RWPE2 (cell line): ENCODE data around the gene TAOK1.

ENCODE experiments used
- ATAC-seq: fragments of 200-7000 bp; cut with Tn5 transposase; 3 replicates; pipeline ENCODE4 v1.9.1; 2021; ENCODE audit warnings: low read depth
- DNase-seq: peaks from one replicate; pipeline ENCODE4 v3.0.0-alpha.2; 2020; ENCODE audit warnings: low spot score
- H3K27ac ChIP-seq: fragments of 450-650 bp; 2 replicates; pipeline ENCODE4 v1.5.1; 2017; ENCODE audit warnings: mild to moderate bottlenecking; ENCODE audit not compliant: poor library complexity, severe bottlenecking
- H3K27me3 ChIP-seq: fragments of 250-450 bp; sonication (Bioruptor Pico); 2 replicates; pipeline ENCODE4 v1.5.1; 2021; ENCODE audit warnings: mild to moderate bottlenecking, moderate library complexity; ENCODE audit not compliant: insufficient read depth, poor library complexity, severe bottlenecking
- H3K36me3 ChIP-seq: fragments of 250-450 bp; sonication (Bioruptor Pico); 2 replicates; pipeline ENCODE4 v1.5.1; 2020; ENCODE audit warnings: low read depth, mild to moderate bottlenecking, moderate library complexity
- H3K4me1 ChIP-seq: fragments of 250-450 bp; sonication (Bioruptor Pico); 2 replicates; pipeline ENCODE4 v1.5.1; 2021; ENCODE audit warnings: mild to moderate bottlenecking, moderate library complexity; ENCODE audit not compliant: insufficient read depth, poor library complexity, severe bottlenecking
- H3K4me3 ChIP-seq: fragments of 250-450 bp; sonication (Bioruptor Pico); 2 replicates; pipeline ENCODE4 v1.5.1; 2021; ENCODE audit warnings: mild to moderate bottlenecking, moderate library complexity; ENCODE audit not compliant: severe bottlenecking
- H3K9me3 ChIP-seq: fragments of 250-450 bp; sonication (Bioruptor Pico); 2 replicates; pipeline ENCODE4 v1.5.1; 2021; ENCODE audit warnings: mild to moderate bottlenecking, moderate library complexity; ENCODE audit not compliant: severe bottlenecking
- TF ChIP-seq, protein P1 (sequence below): fragments of 450-650 bp; IDR thresholded peaks from one replicate; pipeline ENCODE4 v1.5.1; 2017; ENCODE audit warnings: mild to moderate bottlenecking, moderate library complexity; ENCODE audit not compliant: poor library complexity, severe bottlenecking

Gene TAOK1

DNA sequence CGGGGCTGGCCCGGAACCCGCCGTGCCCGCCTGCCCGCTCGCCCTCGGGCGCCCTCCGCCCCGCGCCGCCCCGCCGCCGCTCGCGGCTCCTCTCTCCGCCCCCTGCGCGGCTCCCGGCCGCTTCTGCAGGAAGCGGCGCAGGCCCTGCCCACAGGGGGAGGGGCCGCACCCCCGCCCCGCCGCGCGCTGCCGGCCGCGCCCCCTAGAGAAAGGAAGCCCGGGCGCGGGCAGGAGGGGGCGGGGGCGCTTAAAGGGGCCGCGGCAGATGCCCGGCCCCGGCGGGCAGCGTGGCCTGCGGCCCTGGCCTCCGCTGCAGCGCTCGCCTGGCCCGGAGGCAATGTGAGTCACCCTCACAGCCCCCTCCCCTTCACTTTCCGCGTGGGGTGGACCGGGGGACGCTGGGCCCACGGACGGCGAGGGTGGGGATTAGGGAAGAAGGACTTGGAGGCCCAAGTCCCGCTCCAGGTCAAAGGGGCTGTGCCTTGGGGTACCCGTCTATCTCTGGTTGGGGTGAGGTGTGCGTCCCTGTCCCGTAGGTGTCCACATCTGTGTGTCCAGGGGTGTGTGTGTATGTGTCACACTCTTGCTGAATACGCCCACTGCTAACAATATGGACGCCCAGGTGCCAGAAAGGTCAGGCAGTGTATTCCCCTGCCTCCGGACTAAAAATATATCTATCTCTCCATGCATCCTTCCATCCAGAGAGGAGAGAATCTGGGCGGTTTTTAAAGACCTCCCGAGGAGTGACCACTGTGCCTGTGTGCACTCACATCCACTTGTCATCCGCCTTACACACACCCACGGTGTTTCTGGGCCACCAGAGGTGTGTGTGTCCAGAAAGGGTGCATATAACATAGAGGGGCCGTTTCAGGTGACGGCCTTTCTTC lies 199.6 kb downstream of the TAOK1 start, which contains the start of gene GIT1:
Gene GIT1, minus strand, starts transcription at position 125 of the 887 bp plus-strand sequence. CDS start 270 bp downstream, outside the sequence.
- peaks cover 45% of the 10 kb centered on the region for H3K4me1 ChIP-seq
- H3K27ac ChIP-seq: peak within 1 kb of the TSS; percentile 80
- H3K27me3 ChIP-seq: no peaks in the 10 kb centered on the region
- no peaks in the 10 kb centered on the region for H3K9me3 ChIP-seq
- DNase-seq (no peak), ATAC-seq (peak; percentile 38)
- peak within 1 kb of the TSS; percentile 79 for H3K4me3 ChIP-seq
- H3K36me3 ChIP-seq: no peaks in the 10 kb centered on the region
- TF ChIP-seq, protein P1, sequence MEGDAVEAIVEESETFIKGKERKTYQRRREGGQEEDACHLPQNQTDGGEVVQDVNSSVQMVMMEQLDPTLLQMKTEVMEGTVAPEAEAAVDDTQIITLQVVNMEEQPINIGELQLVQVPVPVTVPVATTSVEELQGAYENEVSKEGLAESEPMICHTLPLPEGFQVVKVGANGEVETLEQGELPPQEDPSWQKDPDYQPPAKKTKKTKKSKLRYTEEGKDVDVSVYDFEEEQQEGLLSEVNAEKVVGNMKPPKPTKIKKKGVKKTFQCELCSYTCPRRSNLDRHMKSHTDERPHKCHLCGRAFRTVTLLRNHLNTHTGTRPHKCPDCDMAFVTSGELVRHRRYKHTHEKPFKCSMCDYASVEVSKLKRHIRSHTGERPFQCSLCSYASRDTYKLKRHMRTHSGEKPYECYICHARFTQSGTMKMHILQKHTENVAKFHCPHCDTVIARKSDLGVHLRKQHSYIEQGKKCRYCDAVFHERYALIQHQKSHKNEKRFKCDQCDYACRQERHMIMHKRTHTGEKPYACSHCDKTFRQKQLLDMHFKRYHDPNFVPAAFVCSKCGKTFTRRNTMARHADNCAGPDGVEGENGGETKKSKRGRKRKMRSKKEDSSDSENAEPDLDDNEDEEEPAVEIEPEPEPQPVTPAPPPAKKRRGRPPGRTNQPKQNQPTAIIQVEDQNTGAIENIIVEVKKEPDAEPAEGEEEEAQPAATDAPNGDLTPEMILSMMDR: no peak

DNA sequence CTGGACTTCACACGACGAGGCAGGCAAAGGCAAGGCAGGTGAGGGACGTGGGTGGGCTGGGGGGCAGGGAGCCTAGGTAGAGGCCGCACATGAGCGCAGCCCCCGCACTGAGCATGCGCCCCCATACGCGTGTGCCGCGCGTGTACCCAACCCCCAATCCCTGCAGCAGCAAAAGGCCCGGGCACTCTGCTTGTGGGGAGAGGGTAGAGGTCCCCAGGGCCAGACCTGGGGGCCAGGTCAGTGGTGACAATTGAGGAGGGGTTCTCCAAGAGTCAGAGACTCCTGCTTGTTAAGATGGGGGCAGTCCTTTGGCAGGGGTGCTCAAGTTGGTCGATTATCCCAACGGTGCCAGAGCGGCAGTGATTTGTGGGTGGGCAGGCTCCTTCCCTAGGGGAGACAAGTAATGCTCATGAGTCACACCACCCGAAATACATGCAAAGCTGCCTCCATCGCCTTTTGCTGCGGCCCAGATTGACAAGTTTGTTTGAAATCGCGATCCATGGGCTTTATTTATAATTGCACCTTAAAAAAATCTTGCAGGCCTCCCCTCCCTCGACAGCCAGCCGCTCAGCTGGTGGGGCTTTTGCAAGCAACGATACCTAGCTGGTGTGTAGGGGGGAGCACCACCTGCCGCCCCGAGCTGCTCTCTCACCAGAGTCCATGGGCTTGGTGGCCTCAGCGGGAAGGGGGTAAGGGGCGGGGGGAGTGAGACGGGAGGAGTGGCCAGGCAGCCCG lies 200.4 kb downstream of the TAOK1 start:
- peak overlapping the region; percentile 79 for H3K4me3 ChIP-seq
- H3K27ac ChIP-seq: peak overlapping the region; percentile 80
- H3K4me1 ChIP-seq: peaks cover 38% of the 10 kb centered on the region
- no peaks in the 10 kb centered on the region for H3K9me3 ChIP-seq
- TF ChIP-seq, protein P1: no peak
- ATAC-seq (peak; percentile 0), DNase-seq (no peak)
- no peaks in the 10 kb centered on the region for H3K27me3 ChIP-seq
- no peaks in the 10 kb centered on the region for H3K36me3 ChIP-seq

DNA sequence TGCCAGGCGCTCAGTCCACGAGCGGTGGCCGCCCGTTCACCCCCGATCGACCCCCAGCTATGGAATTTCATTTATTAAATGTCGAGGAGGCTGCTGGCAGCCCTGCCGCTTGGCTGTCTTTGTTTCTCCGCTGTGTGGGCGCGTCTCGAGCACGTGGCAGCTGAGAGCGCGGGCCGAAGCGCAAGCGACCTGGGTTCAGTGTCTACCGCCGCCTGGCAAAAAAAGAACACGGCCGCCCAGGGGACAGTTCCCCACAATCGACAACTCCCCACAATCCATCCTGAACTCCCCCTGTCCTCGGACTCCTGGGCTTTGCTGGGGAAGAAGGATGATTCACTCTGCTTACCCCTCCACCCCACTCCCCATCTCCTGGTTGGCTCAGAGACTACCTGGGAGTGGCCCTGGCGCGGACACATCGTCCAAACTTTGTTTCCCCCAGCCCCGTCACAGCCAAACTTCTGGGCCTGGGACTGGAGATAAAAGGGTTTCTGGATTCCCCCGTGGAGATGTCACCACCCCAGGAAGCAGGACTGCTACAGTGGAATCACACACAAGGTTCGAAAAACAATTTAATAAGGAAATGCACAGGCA lies 201.1 kb downstream of the TAOK1 start:
- no peaks in the 10 kb centered on the region for H3K27me3 ChIP-seq
- no peaks in the 10 kb centered on the region for H3K9me3 ChIP-seq
- ATAC-seq (peak; percentile 48), DNase-seq (no peak)
- H3K27ac ChIP-seq: peak overlapping the region; percentile 80
- peaks cover 34% of the 10 kb centered on the region for H3K4me1 ChIP-seq
- TF ChIP-seq, protein P1: no peak
- no peaks in the 10 kb centered on the region for H3K36me3 ChIP-seq
- H3K4me3 ChIP-seq: peak overlapping the region; percentile 20

DNA sequence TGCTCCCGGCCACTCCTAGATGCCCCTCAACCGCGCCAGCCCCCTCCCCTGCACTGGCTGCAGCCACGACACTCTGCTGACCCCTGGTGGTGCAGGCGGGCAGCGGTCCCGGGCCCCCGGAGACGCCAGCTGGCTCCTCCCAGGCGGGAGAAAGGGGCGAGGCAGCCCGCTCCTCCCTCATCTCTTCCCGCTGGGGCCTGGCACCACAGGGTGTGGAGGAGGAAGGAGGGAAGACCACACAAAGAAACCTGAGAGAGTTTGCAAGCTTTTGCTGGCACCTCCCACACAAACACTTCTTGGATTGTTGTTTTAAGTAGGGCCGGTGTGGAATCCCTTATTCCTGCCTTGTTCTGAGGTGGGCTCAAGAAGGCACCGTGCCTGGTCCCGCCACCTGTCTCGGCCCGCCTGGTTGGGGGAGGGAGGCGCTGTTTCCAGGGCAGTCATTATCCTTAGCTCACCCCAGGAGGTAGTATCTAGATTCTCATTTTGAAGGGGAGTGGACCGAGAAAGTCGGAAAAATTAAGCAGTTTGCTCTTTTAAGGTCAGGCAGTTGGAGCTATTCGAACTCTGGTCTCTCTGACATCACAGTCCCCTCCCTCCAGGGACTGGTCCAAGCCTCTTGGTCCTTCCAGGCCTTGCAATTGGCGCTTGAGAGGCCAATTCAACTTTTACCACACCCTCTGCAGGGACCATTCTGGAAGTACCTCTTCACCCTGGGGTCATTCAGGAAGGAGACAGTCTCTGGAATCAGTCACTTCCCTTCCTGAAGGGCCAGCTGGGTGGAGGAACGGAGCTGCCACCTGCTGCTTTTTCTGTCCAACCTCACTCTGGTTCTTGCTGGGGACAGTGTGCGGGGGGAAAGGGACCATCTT lies 201.8 kb downstream of the TAOK1 start:
- ATAC-seq (peak; percentile 66), DNase-seq (no peak)
- Histone ChIP-seq H3K4me1 (peaks cover 32% of the 10 kb centered on the region), H3K4me3 (peak overlapping the region; percentile 20), H3K27ac (peak overlapping the region; percentile 80), H3K36me3 (no peaks in the 10 kb centered on the region), H3K9me3 (no peaks in the 10 kb centered on the region), H3K27me3 (no peaks in the 10 kb centered on the region)
- TF ChIP-seq, protein P1: peak; percentile 98
